Right lobe of liver (tissue), 4 donors: ENCODE measurements around the gene WDR93.

Experiments
- POLR2A ChIP-seq: fragments of 450-650 bp; IDR thresholded peaks from one replicate; pipeline ENCODE4 v1.6.1; 2017; ENCODE audit warnings: antibody characterized with exemption, mild to moderate bottlenecking
- TF ChIP-seq, protein P1 (sequence below), 4 donors: fragments of 200-600 bp in 3 of 4; fragments of 450-650 bp in 1 of 4; IDR thresholded peaks; one replicate each; pipeline versions ENCODE4 v1.5.1 to v1.8.0; 2016 to 2022; ENCODE audit warnings: antibody characterized with exemption in 4 of 4, mild to moderate bottlenecking in 2 of 4
- donor health status: DM: no; HTN: no; CAD: no.
- donor health status: DM: no; HTN: no; CAD: no.
- donor health status: DM: no; HTN: yes; CAD: no.

DNA sequence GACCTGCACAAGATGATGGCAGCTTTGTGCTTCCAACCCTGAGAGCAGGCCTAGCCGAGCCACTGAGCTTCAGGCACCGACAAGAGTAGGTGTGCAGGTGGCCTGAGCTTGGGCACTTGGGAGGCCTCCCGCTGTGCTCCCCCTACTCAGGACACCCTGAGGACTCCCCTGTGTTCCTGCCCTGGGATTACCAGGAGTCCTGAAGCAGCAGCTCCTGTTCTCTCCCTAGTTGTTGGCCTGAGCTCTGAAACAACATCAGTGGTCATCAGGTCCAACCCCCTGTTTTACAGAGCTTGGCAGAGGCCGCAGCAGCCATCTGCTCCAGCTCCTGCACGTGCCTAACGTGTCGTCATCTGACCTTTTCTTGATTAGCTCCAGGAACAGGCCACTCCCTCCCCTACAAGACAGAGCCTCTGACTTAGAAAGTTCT is 77.5 kb downstream of the WDR93 start:
- TF ChIP-seq, protein P1, sequence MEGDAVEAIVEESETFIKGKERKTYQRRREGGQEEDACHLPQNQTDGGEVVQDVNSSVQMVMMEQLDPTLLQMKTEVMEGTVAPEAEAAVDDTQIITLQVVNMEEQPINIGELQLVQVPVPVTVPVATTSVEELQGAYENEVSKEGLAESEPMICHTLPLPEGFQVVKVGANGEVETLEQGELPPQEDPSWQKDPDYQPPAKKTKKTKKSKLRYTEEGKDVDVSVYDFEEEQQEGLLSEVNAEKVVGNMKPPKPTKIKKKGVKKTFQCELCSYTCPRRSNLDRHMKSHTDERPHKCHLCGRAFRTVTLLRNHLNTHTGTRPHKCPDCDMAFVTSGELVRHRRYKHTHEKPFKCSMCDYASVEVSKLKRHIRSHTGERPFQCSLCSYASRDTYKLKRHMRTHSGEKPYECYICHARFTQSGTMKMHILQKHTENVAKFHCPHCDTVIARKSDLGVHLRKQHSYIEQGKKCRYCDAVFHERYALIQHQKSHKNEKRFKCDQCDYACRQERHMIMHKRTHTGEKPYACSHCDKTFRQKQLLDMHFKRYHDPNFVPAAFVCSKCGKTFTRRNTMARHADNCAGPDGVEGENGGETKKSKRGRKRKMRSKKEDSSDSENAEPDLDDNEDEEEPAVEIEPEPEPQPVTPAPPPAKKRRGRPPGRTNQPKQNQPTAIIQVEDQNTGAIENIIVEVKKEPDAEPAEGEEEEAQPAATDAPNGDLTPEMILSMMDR (IDR thresholded peaks at IDR 0.05) = no peak
- no peak for TF ChIP-seq POLR2A
